SKM-1 (cell line): ENCODE data around the gene RAB11FIP5.
"Not testable (repeated sequence)": the region's sequence is repeated elsewhere in the genome, so short reads cannot be mapped to it uniquely, and the experiment has no call there.

Experiments
- DNase-seq: peaks from one replicate; lab custom pipeline; 2025; ENCODE audit not compliant: unreplicated experiment; lab: John Stamatoyannopoulos, UW

RAB11FIP5 gene

GRCh38 chr2:73110168-73111072 lies 2.3 kb downstream of the RAB11FIP5 start:
- DNase-seq = no peak

- DNase-seq = no peak
These were observed 3.1 kb downstream of the RAB11FIP5 start for GRCh38 chr2:73109431-73110167.

- DNase-seq = no peak
These were observed 5.4 kb downstream of the RAB11FIP5 start for GRCh38 chr2:73107211-73107926.

- DNase-seq = no peak
These were observed 6.0 kb downstream of the RAB11FIP5 start for GRCh38 chr2:73106791-73107190.

- no peak for DNase-seq
These were observed 7.2 kb downstream of the RAB11FIP5 start for GRCh38 chr2:73105511-73105971.

GRCh38 chr2:73104933-73105332 lies 7.8 kb downstream of the RAB11FIP5 start:
- DNase-seq = no peak

GRCh38 chr2:73103018-73103542 lies 9.7 kb downstream of the RAB11FIP5 start:
- DNase-seq = no peak

GRCh38 chr2:73101626-73102256 lies 11.0 kb downstream of the RAB11FIP5 start:
- DNase-seq = no peak

- DNase-seq = no peak
These were observed 11.8 kb downstream of the RAB11FIP5 start for GRCh38 chr2:73100956-73101355.

- DNase-seq = no peak
These were observed 13.3 kb downstream of the RAB11FIP5 start for GRCh38 chr2:73099486-73099885.

GRCh38 chr2:73095910-73096309 lies 16.8 kb downstream of the RAB11FIP5 start:
- no peak for DNase-seq

GRCh38 chr2:73093601-73094218 lies 19.0 kb downstream of the RAB11FIP5 start:
- not testable (repeated sequence) for DNase-seq

GRCh38 chr2:73092146-73092783 lies 20.5 kb downstream of the RAB11FIP5 start:
- DNase-seq = peak; percentile 34

GRCh38 chr2:73091696-73092095 lies 21.1 kb downstream of the RAB11FIP5 start:
- DNase-seq = no peak

- no peak for DNase-seq
These were observed 21.6 kb downstream of the RAB11FIP5 start for GRCh38 chr2:73091164-73091563.

- no peak for DNase-seq
These were observed 23.3 kb downstream of the RAB11FIP5 start for GRCh38 chr2:73089270-73090030.

GRCh38 chr2:73088703-73089102 lies 24.0 kb downstream of the RAB11FIP5 start:
- no peak for DNase-seq

- no peak for DNase-seq
These were observed 24.5 kb downstream of the RAB11FIP5 start for GRCh38 chr2:73088211-73088610.

GRCh38 chr2:73087311-73087710 lies 25.4 kb downstream of the RAB11FIP5 start:
- DNase-seq = no peak
